ENCODE data around the gene VPS39.

Gene VPS39

GRCh38 chr15:42128476-42128875, 79.6 kb downstream of the VPS39 start:
- no peak for DNase-seq

GRCh38 chr15:42123546-42123945, 84.6 kb downstream of the VPS39 start:
- DNase-seq, result no peak

- no peak for DNase-seq
Observed at GRCh38 chr15:42121682-42122081, 86.4 kb downstream of the VPS39 start.

GRCh38 chr15:42121021-42121420, 87.1 kb downstream of the VPS39 start:
- no peak for DNase-seq

GRCh38 chr15:42120285-42120684, 87.8 kb downstream of the VPS39 start:
- DNase-seq, result no peak

- no peak for DNase-seq
Observed at GRCh38 chr15:42119446-42119760, 88.7 kb downstream of the VPS39 start.

GRCh38 chr15:42118650-42119445, 89.3 kb downstream of the VPS39 start:
- no peak for DNase-seq

- DNase-seq, result no peak
Observed at GRCh38 chr15:42111924-42112323, 96.2 kb downstream of the VPS39 start.

- DNase-seq, result no peak
Observed at GRCh38 chr15:42110367-42110766, 97.7 kb downstream of the VPS39 start.

GRCh38 chr15:42108806-42109205, 99.3 kb downstream of the VPS39 start:
- no peak for DNase-seq
